SK-N-SH (cell line): ENCODE data around the gene LYSMD3. TPM values are rescaled to one million over a fixed set of nuclear protein-coding genes. Genes with fewer than 3 reads are reported as not detected.

Source experiments
- CTCF ChIA-PET: fragments of 300-600, 350-600 bp; formaldehyde crosslinking; extraction: SDS; loops from one replicate; lab custom pipeline; 2021; lab: Yijun Ruan, JAX
- POLR2A ChIA-PET: fragments of 350-600 bp; sonication (Branson Sonifier 250); formaldehyde crosslinking; extraction: SDS; loops from one replicate; lab custom pipeline; 2020; ENCODE audit warnings: antibody characterized with exemption, inconsistent platforms; lab: Yijun Ruan, JAX
- DNase-seq: peaks from one replicate; pipeline ENCODE4 v3.0.0; 2012
- H2AFZ ChIP-seq: fragments of 200-600 bp; sonication (generic); 2 replicates; pipeline ENCODE4 v1.8.1; 2016; ENCODE audit warnings: antibody characterized with exemption, mild to moderate bottlenecking, low read depth
- H3F3A ChIP-seq: fragments of 200-600 bp; sonication (generic); replicated peaks from 2 replicates; pipeline ENCODE3; 2016; ENCODE audit warnings: antibody characterized with exemption, mild to moderate bottlenecking; ENCODE audit not compliant: insufficient read depth
- H3K27ac ChIP-seq, 2 experiments: fragments of 200-500 bp in 1 of 2; fragments of 200-600 bp in 1 of 2; sonication (Bioruptor generic) in 1 of 2; sonication (generic), shearing (Covaris generic) in 1 of 2; 2 replicates each; pipeline versions ENCODE4 v1.5.1 to v1.6.1; 2014 to 2016; ENCODE audit warnings: low read depth in 2 of 2, inconsistent platforms in 1 of 2, low read length in 1 of 2, mild to moderate bottlenecking in 1 of 2, mixed read lengths in 1 of 2
- H3K27me3 ChIP-seq: fragments of 200-600 bp; sonication (generic), shearing (Covaris generic); 2 replicates; pipeline ENCODE4 v1.6.1; 2016; ENCODE audit warnings: mixed run types; ENCODE audit not compliant: insufficient read depth
- H3K36me3 ChIP-seq, 2 experiments: fragments of 200-500 bp in 1 of 2; fragments of 200-600 bp in 1 of 2; sonication (Bioruptor generic) in 1 of 2; sonication (generic) in 1 of 2; replicated peaks in 1 of 2; 2 replicates each; pipeline versions ENCODE3 to v1.5.1; 2014 to 2016; ENCODE audit warnings: low read length in 1 of 2, mild to moderate bottlenecking in 1 of 2; ENCODE audit not compliant: insufficient read depth in 2 of 2, control insufficient read depth in 1 of 2
- H3K4me1 ChIP-seq, 2 experiments: fragments of 200-500 bp in 1 of 2; fragments of 200-600 bp in 1 of 2; sonication (Bioruptor generic) in 1 of 2; sonication (generic), shearing (Covaris generic) in 1 of 2; 2 replicates each; pipeline versions ENCODE4 v1.5.1 to v1.6.1; 2014 to 2016; ENCODE audit warnings: low read depth in 1 of 2, low read length in 1 of 2, mixed run types in 1 of 2; ENCODE audit not compliant: insufficient read depth in 2 of 2, control insufficient read depth in 1 of 2
- H3K4me2 ChIP-seq: fragments of 200-600 bp; sonication (generic), shearing (Covaris generic); 2 replicates; pipeline ENCODE4 v1.6.1; 2017; ENCODE audit warnings: mixed run types
- H3K4me3 ChIP-seq, 2 experiments: fragments of 200-500 bp in 1 of 2; fragments of 200-600 bp in 1 of 2; sonication (Bioruptor generic) in 1 of 2; sonication (generic), shearing (Covaris generic) in 1 of 2; 2 replicates each; pipeline versions ENCODE4 v1.5.1 to v1.8.1; 2014 to 2016; ENCODE audit warnings: low read depth in 2 of 2, inconsistent platforms in 1 of 2, low read length in 1 of 2, mild to moderate bottlenecking in 1 of 2, mixed read lengths in 1 of 2, moderate library complexity in 1 of 2
- H3K79me2 ChIP-seq: fragments of 200-600 bp; sonication (generic); 2 replicates; pipeline ENCODE4 v1.8.1; 2017; ENCODE audit warnings: mild to moderate bottlenecking; ENCODE audit not compliant: insufficient read depth
- H3K9ac ChIP-seq: fragments of 200-600 bp; sonication (generic); 2 replicates; pipeline ENCODE4 v1.6.1; 2017; ENCODE audit warnings: mixed run types
- H3K9me2 ChIP-seq: fragments of 200-600 bp; sonication (generic); 2 replicates; pipeline ENCODE4 v1.6.1; 2017; ENCODE audit warnings: mixed run types
- H3K9me3 ChIP-seq: fragments of 200-600 bp; sonication (generic); 2 replicates; pipeline ENCODE4 v1.6.1; 2017; ENCODE audit warnings: mixed run types, mild to moderate bottlenecking, moderate library complexity
- H4K20me1 ChIP-seq: fragments of 200-600 bp; sonication (generic); 2 replicates; pipeline ENCODE4 v1.6.1; 2017; ENCODE audit warnings: mild to moderate bottlenecking, mixed run types; ENCODE audit not compliant: insufficient read depth
- CTCF ChIP-seq: fragments of 200-600 bp; sonication (generic); IDR thresholded peaks from 2 replicates; pipeline ENCODE4 v1.6.1; 2017; ENCODE audit warnings: antibody characterized with exemption, mild to moderate bottlenecking, moderate library complexity
- ELF1 ChIP-seq: IDR thresholded peaks from 2 replicates; pipeline ENCODE4 v1.4.0; 2012
- EZH2phosphoT487 ChIP-seq: fragments of 200-600 bp; sonication (generic); IDR thresholded peaks from 2 replicates; pipeline ENCODE4 v1.6.1; 2017; ENCODE audit warnings: low read depth, mixed run types, mild to moderate bottlenecking, antibody characterized with exemption, moderate library complexity, borderline replicate concordance
- FOXM1 ChIP-seq: IDR thresholded peaks from 2 replicates; pipeline ENCODE4 v1.4.0; 2012; ENCODE audit warnings: low read depth, mild to moderate bottlenecking
- GABPA ChIP-seq: IDR thresholded peaks from 2 replicates; pipeline ENCODE4 v1.4.0; 2012; ENCODE audit warnings: low read depth, mild to moderate bottlenecking
- IRF3 ChIP-seq: fragments of 150-350 bp; IDR thresholded peaks from 2 replicates; pipeline ENCODE4 v1.6.1; 2016; ENCODE audit warnings: mild to moderate bottlenecking, low read depth, low read length
- MAX ChIP-seq: IDR thresholded peaks from 2 replicates; pipeline ENCODE4 v1.4.0; 2012; ENCODE audit warnings: low read depth
- MEF2A ChIP-seq: IDR thresholded peaks from 2 replicates; pipeline ENCODE4 v1.4.0; 2012; ENCODE audit warnings: low read depth, borderline replicate concordance
- NRF1 ChIP-seq: IDR thresholded peaks from 2 replicates; pipeline ENCODE4 v1.6.1; 2012; ENCODE audit warnings: low read depth, mild to moderate bottlenecking, low read length
- RCOR1 ChIP-seq: fragments of 150-350 bp; IDR thresholded peaks from 2 replicates; pipeline ENCODE4 v1.6.1; 2017; ENCODE audit warnings: antibody characterized with exemption, low read length
- RFX5 ChIP-seq: IDR thresholded peaks from 2 replicates; pipeline ENCODE4 v1.6.1; 2012; ENCODE audit warnings: mild to moderate bottlenecking, improper control_type of control experiment, low read length
- SIN3A ChIP-seq: IDR thresholded peaks from 2 replicates; pipeline ENCODE4 v1.6.1; 2012; ENCODE audit warnings: low read depth, mild to moderate bottlenecking, low read length, moderate library complexity, borderline replicate concordance
- TEAD4 ChIP-seq: IDR thresholded peaks from 2 replicates; pipeline ENCODE4 v1.4.0; 2012; ENCODE audit warnings: mild to moderate bottlenecking, borderline replicate concordance; ENCODE audit not compliant: insufficient read depth
- YY1 ChIP-seq: IDR thresholded peaks from 2 replicates; pipeline ENCODE4 v1.4.0; 2012; ENCODE audit warnings: low read depth, mild to moderate bottlenecking
- WGBS: methylation state at CpG from one replicate; pipeline ENCODE4 v1.1.6; 2017; ENCODE audit warnings: low lambda C conversion rate; 5-methylcytosine and 5-hydroxymethylcytosine counted together
- polyA plus RNA-seq, 3 experiments: library from polyadenylated mRNA; depleted of rRNA; stranded (reverse); fragments of >200 nt; gene quantifications; 2 replicates each; pipeline ENCODE4 v1.2.3, GENCODE V29; 2012

LYSMD3 gene
- polyA plus RNA-seq, 1 of the 3 experiments (the other 2 are of a cell fraction): 6.7 TPM

GRCh38 chr5:90495146-90495545 is 34.2 kb downstream of the LYSMD3 start:
- CTCF ChIA-PET: no interaction called here
- no peak overlapping the region for H3K9ac ChIP-seq
- peaks cover 4 to 20% of the 10 kb centered on the region in 2 experiments for H3K36me3 ChIP-seq
- no peaks in the 10 kb centered on the region for H4K20me1 ChIP-seq
- no peaks in the 10 kb centered on the region for H3K9me2 ChIP-seq
- no peak overlapping the region for H3K27ac ChIP-seq
- no peaks in the 10 kb centered on the region for H3K4me1 ChIP-seq
- H3K4me3 ChIP-seq: no peak overlapping the region
- 94% methylated on average over 1 of the region's 1 CpG for WGBS
- H3K79me2 ChIP-seq: no peaks in the 10 kb centered on the region
- no peak overlapping the region for H3K4me2 ChIP-seq
- DNase-seq: no peak
- H3K27me3 ChIP-seq: no peaks in the 10 kb centered on the region
- 0 out of 2 replicates have a peak, but pooled peaks cover 4% of the 10 kb centered on the region for H3K9me3 ChIP-seq
- POLR2A ChIA-PET: no interaction called here
- no peak overlapping the region for H2AFZ ChIP-seq
- no peak for TF ChIP-seq EZH2phosphoT487
- TF ChIP-seq CTCF: no peak
- no peak for TF ChIP-seq MAX
- TF ChIP-seq, all 33 proteins: peak for 0
- H3F3A ChIP-seq: no peaks in the 10 kb centered on the region

DNA sequence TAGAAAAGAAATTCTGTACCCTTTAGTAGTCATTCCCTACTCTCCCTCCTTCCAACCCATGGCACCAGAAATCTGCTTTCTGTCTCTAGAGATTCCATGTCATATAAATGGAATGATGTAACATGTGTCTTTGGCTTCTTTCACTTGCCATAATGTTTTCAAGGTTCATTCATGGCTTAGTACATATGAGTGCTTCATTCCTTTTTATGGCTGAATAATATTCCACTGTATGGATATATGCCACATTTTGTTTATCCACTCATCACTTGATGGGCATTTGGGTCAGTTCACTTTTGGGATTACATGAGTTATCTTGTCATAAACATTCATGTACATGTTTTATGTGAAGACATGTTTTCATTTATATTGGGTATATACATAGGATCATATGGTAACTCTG is 35.3 kb downstream of the LYSMD3 start:
- no peaks in the 10 kb centered on the region for H3K79me2 ChIP-seq

More for the DNA sequence above, 35.3 kb downstream of the LYSMD3 start:
- Histone ChIP-seq H3K9ac (no peak overlapping the region), H3K4me1 (peaks cover 0 to 3% of the 10 kb centered on the region in 2 experiments; a peak in 1 of 4 replicates), H3K27ac (no peak overlapping the region), H3F3A (peaks cover under 1% of the 10 kb centered on the region), H3K9me2 (no peaks in the 10 kb centered on the region), H3K4me3 (no peak overlapping the region), H3K36me3 (peaks cover 4 to 20% of the 10 kb centered on the region in 2 experiments), H2AFZ (no peak overlapping the region), H3K9me3 (0 out of 2 replicates have a peak, but pooled peaks cover 4% of the 10 kb centered on the region), H4K20me1 (no peaks in the 10 kb centered on the region), H3K4me2 (no peak overlapping the region), H3K27me3 (no peaks in the 10 kb centered on the region)
- CTCF ChIA-PET: no interaction called here
- no peak for DNase-seq
- TF ChIP-seq ELF1: no peak
- no peak for TF ChIP-seq FOXM1
- TF ChIP-seq CTCF: no peak
- no peak for TF ChIP-seq GABPA
- no peak for TF ChIP-seq RCOR1
- no peak for TF ChIP-seq RFX5
- TF ChIP-seq MEF2A: no peak
- no peak for TF ChIP-seq NRF1
- TF ChIP-seq SIN3A: no peak
- TF ChIP-seq IRF3: no peak
- no peak for TF ChIP-seq YY1
- TF ChIP-seq TEAD4: no peak
- POLR2A ChIA-PET: no interaction called here
